Right atrium auricular region (tissue), 2 donors: ENCODE results near the gene SYT15. TPM values are rescaled to one million over a fixed set of nuclear protein-coding genes. Genes with fewer than 3 reads are reported as not detected.

Source experiments
- DNase-seq: peaks from one replicate; pipeline ENCODE4 v3.0.0-alpha.2; 2019; ENCODE audit warnings: low spot score
- H3K27ac ChIP-seq, 2 donors: fragments of 200-600 bp; sonication (generic); 1 replicate in 1 of 2; 2 replicates in 1 of 2; pipeline ENCODE4 v1.5.1; 2016 to 2019
- H3K27me3 ChIP-seq, 2 donors: fragments of 200-600 bp; sonication (generic); one replicate each; pipeline versions ENCODE4 v1.5.1 to v1.6.0; 2017 to 2019
- H3K36me3 ChIP-seq: fragments of 200-600 bp; sonication (generic); one replicate; pipeline ENCODE4 v1.5.1; 2016
- H3K4me1 ChIP-seq, 2 donors: fragments of 200-600 bp; sonication (generic); one replicate each; pipeline versions ENCODE4 v1.5.1 to v1.6.0; 2017 to 2019
- H3K4me3 ChIP-seq, 2 donors: fragments of 200-600 bp; sonication (generic); 1 replicate in 1 of 2; 2 replicates in 1 of 2; pipeline ENCODE4 v1.5.1; 2017 to 2019; ENCODE audit warnings: mild to moderate bottlenecking in 1 of 2, moderate library complexity in 1 of 2
- H3K9me3 ChIP-seq, 2 donors: fragments of 200-600 bp; sonication (generic); one replicate each; pipeline ENCODE4 v1.5.1; 2019
- CTCF ChIP-seq, 2 donors: fragments of 200-600 bp; sonication (generic); IDR thresholded peaks; one replicate each; pipeline ENCODE4 v1.5.1; 2019; ENCODE audit warnings: antibody characterized with exemption in 2 of 2
- total RNA-seq, 2 donors: library from RNA; depleted of rRNA; stranded (reverse); fragments of >200 nt; gene quantifications; one replicate each; pipeline ENCODE4 v1.1.0, GENCODE V29; 2016

SYT15 gene
- total RNA-seq, 2 donors from 2014 or later, result 1.5 to 2.7 TPM

- no peaks in the 10 kb centered on the region for H3K9me3 ChIP-seq
- peaks cover 0 to 14% of the 10 kb centered on the region in 2 donors for H3K4me1 ChIP-seq
- H3K4me3 ChIP-seq, result no peak overlapping the region
- DNase-seq, result no peak
- TF ChIP-seq CTCF (IDR thresholded peaks at IDR 0.05), result no peak
- no peak overlapping the region for H3K27ac ChIP-seq
- H3K36me3 ChIP-seq, result no peaks in the 10 kb centered on the region
- H3K27me3 ChIP-seq, result peaks cover 12 to 19% of the 10 kb centered on the region in 2 donors
Measured at GRCh38 chr10:46555366-46555712, 23.6 kb upstream of the SYT15 start.

GRCh38 chr10:46555713-46556514 is 23.0 kb upstream of the SYT15 start:
- Histone ChIP-seq H3K4me1 (peaks cover 0 to 14% of the 10 kb centered on the region in 2 donors), H3K27me3 (peaks cover 12 to 19% of the 10 kb centered on the region in 2 donors), H3K9me3 (no peaks in the 10 kb centered on the region), H3K27ac (no peak overlapping the region), H3K4me3 (peak overlapping the region; percentile 39 to 51), H3K36me3 (no peaks in the 10 kb centered on the region)
- TF ChIP-seq CTCF (IDR thresholded peaks at IDR 0.05), result no peak
- no peak for DNase-seq

- Histone ChIP-seq H3K27me3 (peaks cover 12 to 19% of the 10 kb centered on the region in 2 donors), H3K9me3 (no peaks in the 10 kb centered on the region), H3K4me1 (peaks cover 0 to 14% of the 10 kb centered on the region in 2 donors), H3K36me3 (no peaks in the 10 kb centered on the region), H3K27ac (no peak within 1 kb of the TSS), H3K4me3 (peak within 1 kb of the TSS; percentile 39 to 51)
- TF ChIP-seq CTCF (IDR thresholded peaks at IDR 0.05), result no peak
- DNase-seq, result no peak
Measured at GRCh38 chr10:46556515-46557318, 22.2 kb upstream of the SYT15 start, which contains the start of gene GPRIN2. TSS of gene GPRIN2 (minus strand) at chr10:46556658. CDS start at chr10:46550736, 5,922 bp downstream.

- H3K27me3 ChIP-seq, result peaks cover 12 to 19% of the 10 kb centered on the region in 2 donors
Measured at GRCh38 chr10:46557319-46558121, 21.4 kb upstream of the SYT15 start.

More at GRCh38 chr10:46557319-46558121, 21.4 kb upstream of the SYT15 start:
- Histone ChIP-seq H3K36me3 (no peaks in the 10 kb centered on the region), H3K4me1 (peaks cover 0 to 14% of the 10 kb centered on the region in 2 donors), H3K27ac (no peak overlapping the region), H3K4me3 (no peak overlapping the region), H3K9me3 (no peaks in the 10 kb centered on the region)
- DNase-seq, result no peak
- TF ChIP-seq CTCF (IDR thresholded peaks at IDR 0.05), result no peak
